GM12873 (cell line): ENCODE data around the gene EMC8.

Experiments used
- CTCF ChIP-seq: IDR thresholded peaks from 2 replicates; pipeline ENCODE4 v1.5.1; 2012; ENCODE audit warnings: low read depth, mild to moderate bottlenecking, moderate library complexity, low read length, control low read depth; ENCODE audit not compliant: insufficient read depth; ENCODE audit errors: missing control alignments

Gene EMC8

GRCh38 chr16:85809645-85810044 lies 10.3 kb upstream of the EMC8 start:
- TF ChIP-seq CTCF = no peak

GRCh38 chr16:85808926-85809325 lies 9.6 kb upstream of the EMC8 start:
- no peak for TF ChIP-seq CTCF

- TF ChIP-seq CTCF = no peak
These were observed 7.2 kb upstream of the EMC8 start for GRCh38 chr16:85806539-85806938.

- TF ChIP-seq CTCF = no peak
These were observed 6.2 kb upstream of the EMC8 start for GRCh38 chr16:85805442-85806045.

- no peak for TF ChIP-seq CTCF
These were observed 4.2 kb upstream of the EMC8 start for GRCh38 chr16:85803570-85803969.

- TF ChIP-seq CTCF = no peak
These were observed 951 bp upstream of the EMC8 start for GRCh38 chr16:85800321-85800669.

- no peak for TF ChIP-seq CTCF
These were observed 345 bp downstream of the EMC8 start for GRCh38 chr16:85798901-85799496.
